Hepatic stellate cell (primary cell): ENCODE data around the gene RIPOR3.
A peak's percentile ranks its signal among the peaks of the same experiment; 100 is the strongest.
"Not testable (repeated sequence)": the region's sequence is repeated elsewhere in the genome, so short reads cannot be mapped to it uniquely, and the experiment has no call there.

ENCODE experiments used
- DNase-seq: peaks from one replicate; pipeline ENCODE4 v3.0.0; 2011; ENCODE audit warnings: low spot score

The RIPOR3 gene

GRCh38 chr20:50703651-50704438, 12.5 kb upstream of the RIPOR3 start:
- not testable (repeated sequence) for DNase-seq

GRCh38 chr20:50701041-50701963, 10.0 kb upstream of the RIPOR3 start:
- DNase-seq: no peak

- DNase-seq: no peak
Observed at GRCh38 chr20:50699688-50700087, 8.3 kb upstream of the RIPOR3 start.

- not testable (repeated sequence) for DNase-seq
Observed at GRCh38 chr20:50698255-50698654, 6.9 kb upstream of the RIPOR3 start.

- DNase-seq: no peak
Observed at GRCh38 chr20:50695135-50695872, 4.0 kb upstream of the RIPOR3 start.

GRCh38 chr20:50694379-50695134, 3.2 kb upstream of the RIPOR3 start:
- DNase-seq: no peak

GRCh38 chr20:50693001-50693400, 1.7 kb upstream of the RIPOR3 start:
- no peak for DNase-seq

- DNase-seq: no peak
Observed at GRCh38 chr20:50692552-50692933, 1.2 kb upstream of the RIPOR3 start.

GRCh38 chr20:50691573-50692551, 520 bp upstream of the RIPOR3 start:
- DNase-seq: peak; percentile 65

- DNase-seq: no peak
Observed at GRCh38 chr20:50689864-50690649, 1.3 kb downstream of the RIPOR3 start.

GRCh38 chr20:50688256-50688975, 2.9 kb downstream of the RIPOR3 start:
- DNase-seq: no peak

- DNase-seq: no peak
Observed at GRCh38 chr20:50686821-50687220, 4.5 kb downstream of the RIPOR3 start.

GRCh38 chr20:50683570-50683969, 7.8 kb downstream of the RIPOR3 start:
- no peak for DNase-seq

GRCh38 chr20:50682947-50683530, 8.3 kb downstream of the RIPOR3 start:
- DNase-seq: no peak

- DNase-seq: no peak
Observed at GRCh38 chr20:50682065-50682464, 9.3 kb downstream of the RIPOR3 start.

GRCh38 chr20:50681359-50682064, 9.8 kb downstream of the RIPOR3 start:
- no peak for DNase-seq

GRCh38 chr20:50680105-50680960, 11.0 kb downstream of the RIPOR3 start:
- no peak for DNase-seq
